A549 (cell line): Measurements from ENCODE around the gene SLC2A1. TPM values are rescaled to one million over a fixed set of nuclear protein-coding genes. Genes with fewer than 3 reads are reported as not detected.

Experiments used
- ATAC-seq, 2 experiments: fragments of 200-7000 bp in 1 of 2; fragments of >200 bp in 1 of 2; cut with Nextera tagmentation in 1 of 2; cut with Tn5 transposase in 1 of 2; 3 replicates each; pipeline versions ENCODE4 v1.8.0 to v1.9.1; 2018 to 2020; ENCODE audit warnings: mild to moderate bottlenecking in 1 of 2, moderate library complexity in 1 of 2
- CTCF ChIA-PET: fragments of 300-600 bp; sonication (Branson Sonifier 250); formaldehyde crosslinking; extraction: SDS; loops from one replicate; lab custom pipeline; 2021; ENCODE audit warnings: antibody characterized with exemption, inconsistent platforms; lab: Yijun Ruan, JAX
- POLR2A ChIA-PET: fragments of 350-600 bp; formaldehyde crosslinking; extraction: SDS; loops from one replicate; lab custom pipeline; 2021; ENCODE audit warnings: antibody characterized with exemption, inconsistent platforms; lab: Yijun Ruan, JAX
- DNase-seq, 2 experiments: peaks; one replicate each; pipeline versions ENCODE4 v3.0.0 to v3.0.0-alpha.2; 2011 to 2016; ENCODE audit warnings: low read depth in 1 of 2, low spot score in 1 of 2
- FAIRE-seq: peaks from 2 replicates; lab custom pipeline; 2011; peaks lifted over from hg19 to GRCh38; lab: Jason Lieb, UNC
- H3K27ac ChIP-seq, 2 experiments: fragments of >200 bp; sonication (Bioruptor Twin); formaldehyde crosslinking; 3 replicates each; pipeline ENCODE4 v1.5.1; 2016 to 2017
- H3K4me1 ChIP-seq: fragments of >200 bp; sonication (Bioruptor Twin); formaldehyde crosslinking; 3 replicates; pipeline ENCODE4 v1.6.1; 2016
- H3K4me2 ChIP-seq: fragments of >200 bp; sonication (Bioruptor Twin); formaldehyde crosslinking; 3 replicates; pipeline ENCODE4 v1.6.1; 2016
- H3K4me3 ChIP-seq: fragments of >200 bp; sonication (Bioruptor Twin); formaldehyde crosslinking; 3 replicates; pipeline ENCODE4 v1.5.1; 2016
- H3K9me3 ChIP-seq: fragments of >200 bp; sonication (Bioruptor Twin); formaldehyde crosslinking; 3 replicates; pipeline ENCODE4 v1.6.1; 2016
- CBX2 ChIP-seq: fragments of 200-600 bp; sonication (generic); IDR thresholded peaks from 2 replicates; pipeline ENCODE4 v1.6.1; 2016; ENCODE audit warnings: low read depth, mild to moderate bottlenecking, borderline replicate concordance
- CBX8 ChIP-seq: fragments of 200-600 bp; sonication (generic); IDR thresholded peaks from 2 replicates; pipeline ENCODE4 v1.6.1; 2016
- CEBPB ChIP-seq, 2 experiments: fragments of >200 bp in 1 of 2; sonication (Bioruptor Twin) in 1 of 2; formaldehyde crosslinking in 1 of 2; IDR thresholded peaks; 2 replicates each; pipeline ENCODE4 v1.6.1; 2012 to 2016
- EP300 ChIP-seq, 2 experiments: fragments of >200 bp; sonication (Bioruptor Twin); formaldehyde crosslinking; IDR thresholded peaks; 2 replicates in 1 of 2; 3 replicates in 1 of 2; pipeline ENCODE4 v1.6.1; 2016 to 2017
- ESRRA ChIP-seq: fragments of 150-350 bp; IDR thresholded peaks from 2 replicates; pipeline ENCODE4 v1.6.1; 2014; ENCODE audit warnings: mild to moderate bottlenecking, low read length, borderline replicate concordance
- FOSB ChIP-seq: fragments of 250-450 bp; sonication (Bioruptor Pico); IDR thresholded peaks from 2 replicates; pipeline ENCODE4 v1.5.0; 2020; ENCODE audit warnings: mild to moderate bottlenecking, moderate library complexity
- FOSL2 ChIP-seq, 2 experiments: fragments of 450-650 bp in 1 of 2; fragments of >200 bp in 1 of 2; sonication (Bioruptor Twin) in 1 of 2; formaldehyde crosslinking; IDR thresholded peaks; 2 replicates each; pipeline versions ENCODE4 v1.5.0 to v1.6.1; 2016 to 2020; ENCODE audit warnings: mild to moderate bottlenecking in 1 of 2, moderate library complexity in 1 of 2
- GATA3 ChIP-seq: IDR thresholded peaks from 2 replicates; pipeline ENCODE4 v1.6.1; 2012; ENCODE audit warnings: borderline replicate concordance
- HMGXB4 ChIP-seq: fragments of 250-450 bp; sonication (Bioruptor Pico); IDR thresholded peaks from 2 replicates; pipeline ENCODE4 v1.5.0; 2021; ENCODE audit warnings: mild to moderate bottlenecking, moderate library complexity, borderline replicate concordance
- MYC ChIP-seq: IDR thresholded peaks from 2 replicates; pipeline ENCODE4 v1.6.1; 2012; ENCODE audit warnings: mild to moderate bottlenecking, inconsistent platforms, low read length, improper control_type of control experiment, borderline replicate concordance
- NR3C1 ChIP-seq: fragments of >200 bp; sonication (Bioruptor Twin); formaldehyde crosslinking; IDR thresholded peaks from 3 replicates; pipeline ENCODE4 v1.6.1; 2017
- POLR2AphosphoS2 ChIP-seq: conservative IDR thresholded peaks from 2 replicates; pipeline ENCODE4 v1.6.1; 2012; ENCODE audit warnings: low read length, improper control_type of control experiment, inconsistent platforms
- RAD21 ChIP-seq, 2 experiments: fragments of >200 bp in 1 of 2; sonication (Bioruptor Twin) in 1 of 2; formaldehyde crosslinking in 1 of 2; IDR thresholded peaks in 1 of 2; conservative IDR thresholded peaks in 1 of 2; 2 replicates in 1 of 2; 3 replicates in 1 of 2; pipeline ENCODE4 v1.6.1; 2012 to 2018; ENCODE audit warnings: inconsistent platforms in 1 of 2
- SREBF2 ChIP-seq: fragments of 450-650 bp; IDR thresholded peaks from 2 replicates; pipeline ENCODE4 v1.6.1; 2014; ENCODE audit warnings: mild to moderate bottlenecking, moderate library complexity
- ZC3H11A ChIP-seq: fragments of 450-650 bp; IDR thresholded peaks from 2 replicates; pipeline ENCODE4 v1.6.1; 2014; ENCODE audit warnings: antibody characterized with exemption, mild to moderate bottlenecking
- ZNF302 ChIP-seq: fragments of 250-450 bp; sonication (Bioruptor Pico); IDR thresholded peaks from 2 replicates; pipeline ENCODE4 v1.9.0; 2021; ENCODE audit warnings: inconsistent platforms, mild to moderate bottlenecking, moderate library complexity
- WGBS: methylation state at CpG from one replicate; pipeline ENCODE4 v1.1.6; 2017; ENCODE audit errors: missing lambda C conversion rate; 5-methylcytosine and 5-hydroxymethylcytosine counted together
- polyA plus RNA-seq, 4 experiments: library from polyadenylated mRNA; depleted of rRNA in 3 of 4; stranded (reverse); fragments of >200 nt; fragmentation: RNase III in 1 of 4; extraction: RNeasy Plus Mini Kit Qiagen cat#74134 plus additional on column Dnase treatment in 1 of 4; gene quantifications; 2 replicates in 3 of 4; 3 replicates in 1 of 4; pipeline ENCODE4 v1.2.3, GENCODE V29; 2011 to 2017
- TF ChIP-seq, protein P1 (sequence below): fragments of >200 bp; sonication (Bioruptor Twin); formaldehyde crosslinking; IDR thresholded peaks from 3 replicates; pipeline ENCODE4 v1.6.1; 2016

Gene SLC2A1
- polyA plus RNA-seq, 2 of the 4 experiments (the other 2 are of a cell fraction), result 106 to 124 TPM

DNA sequence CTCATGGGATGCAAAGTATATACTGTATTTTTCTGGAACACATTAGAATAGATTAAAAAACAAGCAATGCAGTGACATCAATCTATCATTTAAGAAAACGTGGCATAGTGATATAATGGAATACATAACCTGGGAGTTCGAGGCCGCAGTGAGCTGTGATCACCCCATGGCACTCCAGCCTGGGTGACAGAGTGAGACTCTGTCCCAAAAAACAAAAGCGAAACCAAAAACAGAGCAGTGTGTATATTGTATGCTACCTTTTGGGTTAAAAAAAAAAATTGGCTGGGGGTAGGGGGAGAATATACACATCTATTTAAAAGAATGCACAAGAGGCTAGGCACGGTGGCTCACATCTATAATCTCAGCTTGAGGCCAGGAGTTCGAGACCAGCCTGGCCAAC lies 13.5 kb downstream of the SLC2A1 start:
- DNase-seq (no peak), FAIRE-seq (no peak), ATAC-seq (no peak)
- ChIA-PET POLR2A (no interaction called here), CTCF (interaction anchor here (0.6 to 5.7 kb wide), 2 partner anchors 73 to 128 kb away, joined by 5 to 38 read pairs; no protein-coding TSS in a partner anchor)
- no peak for TF ChIP-seq CEBPB (IDR thresholded peaks at IDR 0.05)
- no peak for TF ChIP-seq ESRRA
- WGBS, result 83% methylated on average over 6 of the region's 6 CpGs
- Histone ChIP-seq H3K4me3 (no peak overlapping the region), H3K4me2 (peak overlapping the region; percentile 76), H3K9me3 (no peaks in the 10 kb centered on the region), H3K27ac (peak overlapping the region; percentile 91 to 99), H3K4me1 (peaks cover 99% of the 10 kb centered on the region)

DNA sequence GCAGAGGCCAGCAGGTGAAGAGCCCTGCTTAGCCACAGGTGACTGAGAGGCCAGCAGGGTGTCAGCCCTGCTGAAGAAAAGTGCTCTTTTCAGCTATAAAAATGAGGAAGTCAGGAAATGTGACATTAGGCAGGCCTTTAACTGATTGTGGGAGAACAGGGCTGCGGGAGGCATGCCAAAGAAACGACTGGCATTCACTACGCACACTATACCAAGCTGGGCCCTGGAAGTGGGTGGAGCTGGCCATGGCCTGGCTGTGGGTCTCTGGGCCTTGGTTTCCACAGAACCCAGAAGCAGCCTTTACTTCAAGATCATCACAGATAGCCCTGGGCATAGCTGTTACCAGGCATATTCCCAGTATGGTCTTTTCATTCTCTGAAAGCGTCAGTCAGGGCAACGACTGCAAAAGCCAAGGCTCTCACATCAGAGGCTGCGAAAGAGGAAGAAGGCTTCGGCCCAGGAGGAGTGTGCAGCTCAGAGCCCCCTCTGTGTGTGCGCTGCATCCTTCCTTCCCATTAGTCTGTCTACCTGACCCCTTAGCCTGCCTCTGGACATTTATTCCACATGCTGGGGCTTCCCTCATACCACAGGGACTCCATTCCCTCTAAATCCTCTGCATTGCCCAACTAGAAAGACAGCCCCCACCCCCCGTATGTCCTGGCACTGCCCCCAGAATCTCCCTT lies 14.3 kb downstream of the SLC2A1 start:
- ChIA-PET CTCF (interaction anchor here (0.6 to 5.7 kb wide), 7 partner anchors 9 to 129 kb away, joined by 3 to 38 read pairs (median 5); no protein-coding TSS in a partner anchor), POLR2A (interaction anchor here (2.9 kb wide), 1 partner anchor 15 kb away, joined by 8 read pairs; the partner anchor contains the start of gene SLC2A1)
- DNase-seq, result no peak
- H3K4me2 ChIP-seq, result peak overlapping the region; percentile 76
- 66% methylated on average over 8 of the region's 9 CpGs for WGBS
- H3K9me3 ChIP-seq, result no peaks in the 10 kb centered on the region
- peak overlapping the region; percentile 91 to 99 for H3K27ac ChIP-seq
- TF ChIP-seq NR3C1 (no peak), SREBF2 (no peak), CBX2 (no peak), FOSB (CRISPR knock-in tag) (no peak), CBX8 (no peak), GATA3 (no peak), POLR2AphosphoS2 (no peak), ZNF302 (CRISPR knock-in tag) (no peak)
- no peak for ATAC-seq
- FAIRE-seq, result no peak
- H3K4me3 ChIP-seq, result no peak overlapping the region
- peaks cover 99% of the 10 kb centered on the region for H3K4me1 ChIP-seq

GRCh38 chr1:42943728-42944127 lies 14.9 kb downstream of the SLC2A1 start:
- WGBS, result 42% methylated on average over 5 of the region's 6 CpGs

More at GRCh38 chr1:42943728-42944127, 14.9 kb downstream of the SLC2A1 start:
- H3K4me1 ChIP-seq, result peaks cover 99% of the 10 kb centered on the region
- no peak for DNase-seq
- no peak for TF ChIP-seq ESRRA
- TF ChIP-seq CEBPB (IDR thresholded peaks at IDR 0.05), result no peak
- TF ChIP-seq, protein P1, sequence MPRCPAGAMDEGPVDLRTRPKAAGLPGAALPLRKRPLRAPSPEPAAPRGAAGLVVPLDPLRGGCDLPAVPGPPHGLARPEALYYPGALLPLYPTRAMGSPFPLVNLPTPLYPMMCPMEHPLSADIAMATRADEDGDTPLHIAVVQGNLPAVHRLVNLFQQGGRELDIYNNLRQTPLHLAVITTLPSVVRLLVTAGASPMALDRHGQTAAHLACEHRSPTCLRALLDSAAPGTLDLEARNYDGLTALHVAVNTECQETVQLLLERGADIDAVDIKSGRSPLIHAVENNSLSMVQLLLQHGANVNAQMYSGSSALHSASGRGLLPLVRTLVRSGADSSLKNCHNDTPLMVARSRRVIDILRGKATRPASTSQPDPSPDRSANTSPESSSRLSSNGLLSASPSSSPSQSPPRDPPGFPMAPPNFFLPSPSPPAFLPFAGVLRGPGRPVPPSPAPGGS, result no peak
- no peak for TF ChIP-seq EP300 (IDR thresholded peaks at IDR 0.05)
- no peak for TF ChIP-seq RAD21 (conservative IDR thresholded peaks at IDR 0.05 in 1 of 2, IDR thresholded peaks at IDR 0.05 in 1 of 2)
- TF ChIP-seq MYC, result no peak
- no peak for TF ChIP-seq HMGXB4
- no peak for TF ChIP-seq FOSL2 (IDR thresholded peaks at IDR 0.05)
- no peak for TF ChIP-seq FOSL2 (CRISPR knock-in tag; IDR thresholded peaks at IDR 0.05)
- no peak for TF ChIP-seq ZC3H11A
- TF ChIP-seq POLR2AphosphoS2, result no peak
- TF ChIP-seq, all 56 proteins: peak for 0
- FAIRE-seq, result no peak
- ChIA-PET POLR2A (interaction anchor here (1.0 to 2.9 kb wide), 3 partner anchors 15 to 20 kb away, joined by 3 to 8 read pairs (median 4); partner anchors contain the start of gene SLC2A1), CTCF (interaction anchor here (1.2 to 5.7 kb wide), 6 partner anchors 9 to 130 kb away, joined by 3 to 38 read pairs (median 6); no protein-coding TSS in a partner anchor)
- no peak for ATAC-seq
- peak overlapping the region; percentile 91 to 99 for H3K27ac ChIP-seq
- H3K9me3 ChIP-seq, result no peaks in the 10 kb centered on the region
- H3K4me3 ChIP-seq, result no peak overlapping the region
- H3K4me2 ChIP-seq, result peak overlapping the region; percentile 76
